ENCODE measurements around the gene FASTKD2.

GRCh38 chr2:206804326-206804725 is 38.9 kb downstream of the FASTKD2 start:
- TF ChIP-seq SUZ12 (IDR thresholded peaks at IDR 0.05; ENCODE audit: extremely low read depth, insufficient read depth, insufficient read length): no peak
- TF ChIP-seq ZNF274 (IDR thresholded peaks at IDR 0.05; ENCODE audit: low read depth, low read length): no peak
